HG03354 (cell line): ENCODE results near the gene ARL15.

Experiments used
- ATAC-seq: cut with Tn5 transposase; IDR thresholded peaks from one replicate; pipeline ENCODE4 v1.9.1; 2021; ENCODE audit warnings: mild to moderate bottlenecking; ENCODE audit not compliant: unreplicated experiment, poor library complexity, severe bottlenecking

The ARL15 gene

DNA sequence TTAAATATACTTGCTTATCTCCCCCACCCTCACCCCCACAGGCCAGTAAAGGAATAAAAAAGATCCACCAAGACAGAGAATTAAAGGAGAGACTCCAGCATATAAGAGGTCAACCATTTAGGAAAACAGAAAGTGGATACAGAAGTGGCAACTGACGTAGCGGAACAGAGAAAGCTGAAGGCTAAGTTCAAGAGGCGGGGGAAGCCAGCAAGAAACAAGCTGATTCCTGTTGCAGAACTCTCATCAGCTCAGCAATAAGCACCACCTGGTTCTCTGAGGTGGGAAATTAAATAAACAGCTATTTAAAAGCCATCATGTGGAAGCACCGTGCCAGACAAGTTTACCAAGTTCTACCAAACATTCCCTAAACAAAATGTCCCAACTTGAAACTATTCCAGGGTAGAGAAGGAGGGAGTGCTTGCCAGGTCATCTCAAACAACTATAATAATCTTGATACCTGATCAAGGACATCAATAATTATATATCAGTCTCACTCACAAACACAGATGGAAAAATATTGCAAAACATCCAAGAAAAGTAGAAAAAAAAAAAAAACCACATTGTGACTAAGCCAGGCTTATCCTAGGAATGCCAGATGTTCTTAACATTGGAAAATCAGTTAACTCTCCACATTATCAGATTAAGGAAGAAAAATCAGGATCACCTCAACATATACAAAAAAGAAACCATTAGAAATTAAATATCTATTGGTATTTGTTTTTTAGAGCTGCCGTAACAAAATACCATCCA, 7.3 kb upstream of the ARL15 start:
- ATAC-seq: no peak

DNA sequence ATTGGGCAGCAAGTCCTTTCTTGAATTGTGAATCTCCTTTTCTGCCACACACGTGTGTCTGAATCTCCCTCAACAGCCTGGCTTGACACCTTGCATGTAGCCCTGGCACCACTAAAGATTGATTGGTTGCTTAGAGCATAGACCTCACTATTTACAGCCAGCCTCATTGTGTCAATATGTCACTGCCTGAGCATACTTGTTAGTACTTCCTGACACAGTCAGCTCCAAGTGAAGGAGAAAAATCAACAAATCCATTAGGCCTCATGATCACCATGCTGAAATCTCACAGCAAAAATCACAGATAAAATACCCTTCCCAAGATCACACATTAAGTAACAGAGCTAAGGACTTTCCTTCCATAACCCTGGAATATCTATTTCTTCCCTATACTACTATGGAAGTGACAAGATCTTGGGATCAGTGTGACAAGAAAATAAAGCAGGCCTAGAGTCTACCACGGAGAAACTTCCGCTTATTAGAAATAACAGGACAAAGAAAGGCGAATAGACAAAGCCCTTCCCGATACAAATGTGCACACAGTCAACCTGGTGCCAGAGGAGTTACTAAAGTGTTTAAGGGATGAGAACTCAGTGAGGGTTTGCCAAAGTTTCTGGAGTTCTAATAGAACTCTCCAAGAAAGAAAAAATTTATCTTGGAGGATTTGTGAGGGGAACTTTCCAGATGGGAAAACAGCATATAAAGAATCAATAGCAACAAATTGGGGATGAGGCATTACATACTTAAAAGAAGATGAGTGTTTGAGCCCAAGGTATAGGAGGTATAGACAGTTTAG, 5.6 kb upstream of the ARL15 start:
- no peak for ATAC-seq

GRCh38 chr5:54313311-54314270, 3.2 kb upstream of the ARL15 start:
- no peak for ATAC-seq

GRCh38 chr5:54312499-54312898, 2.1 kb upstream of the ARL15 start:
- ATAC-seq: no peak

- ATAC-seq: no peak
Observed at GRCh38 chr5:54311176-54311677, 854 bp upstream of the ARL15 start.

DNA sequence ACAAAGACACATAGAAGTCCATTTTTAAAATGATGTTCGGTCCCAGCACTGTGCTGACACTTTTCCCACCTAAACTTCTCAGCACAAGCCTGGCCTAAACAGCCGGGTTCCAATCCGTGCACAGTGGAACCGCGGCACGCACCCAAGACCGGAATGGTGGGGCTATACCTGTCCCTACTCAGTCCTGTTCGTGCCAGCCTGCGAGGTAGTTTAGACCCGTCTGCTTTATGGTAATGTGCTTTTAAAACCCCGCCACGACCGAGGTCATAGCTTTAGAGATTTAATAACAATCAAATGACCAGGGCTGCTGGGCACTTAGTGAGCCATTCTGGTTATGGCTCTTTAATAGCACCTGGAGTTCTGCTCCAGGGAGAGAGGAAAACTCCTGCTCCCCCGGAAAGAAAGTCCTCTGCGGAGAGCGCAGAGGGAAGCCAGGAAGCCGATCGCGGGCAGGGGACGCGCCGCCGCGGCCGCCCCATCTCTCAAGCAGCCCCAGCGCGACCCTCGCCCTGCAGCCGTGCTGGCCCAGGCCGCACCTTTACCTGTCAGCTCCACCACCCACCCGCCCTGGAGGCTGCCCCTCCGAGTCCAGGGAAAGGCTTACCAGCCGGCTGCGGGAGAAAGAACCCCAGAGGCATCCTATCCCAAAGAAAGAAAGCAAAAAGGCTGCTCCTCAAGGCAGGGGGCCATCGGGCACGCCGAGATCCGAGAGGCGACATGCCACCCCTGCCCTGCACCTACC, 511 bp downstream of the ARL15 start:
- ATAC-seq: peak; percentile 29

- ATAC-seq: no peak
Observed at GRCh38 chr5:54309276-54309675, 1.1 kb downstream of the ARL15 start.

DNA sequence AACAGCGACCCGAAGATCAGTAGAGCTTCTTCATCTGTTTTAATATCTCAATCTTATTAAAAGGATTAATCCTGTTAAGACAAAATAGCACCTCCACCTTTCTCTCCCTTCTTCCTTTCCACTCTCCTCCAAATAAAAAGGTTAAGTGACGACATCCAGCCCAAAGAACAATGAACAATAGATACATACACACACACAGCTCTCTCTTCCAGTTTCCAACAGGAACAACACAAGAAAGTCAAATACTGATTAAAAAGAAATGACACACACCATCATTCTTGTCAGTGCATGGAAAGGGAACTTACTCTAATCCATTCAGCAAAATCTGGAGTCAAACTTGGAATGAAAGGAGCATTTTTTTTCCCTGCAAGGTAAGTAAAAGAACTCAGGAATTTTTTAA, 2.8 kb downstream of the ARL15 start:
- no peak for ATAC-seq

- no peak for ATAC-seq
Observed at GRCh38 chr5:54306893-54307292, 3.5 kb downstream of the ARL15 start.

- no peak for ATAC-seq
Observed at GRCh38 chr5:54305737-54306136, 4.6 kb downstream of the ARL15 start.

- ATAC-seq: no peak
Observed at GRCh38 chr5:54304040-54304439, 6.3 kb downstream of the ARL15 start.

DNA sequence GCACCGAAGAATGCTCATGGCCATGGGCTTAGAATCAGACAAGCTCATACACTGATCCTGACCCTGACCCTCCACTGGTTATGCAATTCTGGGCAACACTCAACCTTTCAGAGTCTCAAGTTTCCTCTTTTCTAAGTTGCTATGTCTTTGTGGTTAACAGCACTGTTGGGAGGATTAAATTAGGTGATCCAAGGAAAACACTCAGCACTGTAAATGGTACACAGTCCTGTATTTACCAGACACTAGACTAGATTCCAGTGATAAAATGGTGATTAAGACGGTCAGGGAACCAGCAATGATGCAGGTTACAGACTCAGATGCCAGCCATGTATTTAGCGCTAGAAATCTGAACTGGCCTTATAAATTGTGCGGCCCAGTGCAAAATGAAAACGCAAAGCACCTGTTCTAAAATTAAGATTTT, 8.1 kb downstream of the ARL15 start:
- ATAC-seq: no peak

DNA sequence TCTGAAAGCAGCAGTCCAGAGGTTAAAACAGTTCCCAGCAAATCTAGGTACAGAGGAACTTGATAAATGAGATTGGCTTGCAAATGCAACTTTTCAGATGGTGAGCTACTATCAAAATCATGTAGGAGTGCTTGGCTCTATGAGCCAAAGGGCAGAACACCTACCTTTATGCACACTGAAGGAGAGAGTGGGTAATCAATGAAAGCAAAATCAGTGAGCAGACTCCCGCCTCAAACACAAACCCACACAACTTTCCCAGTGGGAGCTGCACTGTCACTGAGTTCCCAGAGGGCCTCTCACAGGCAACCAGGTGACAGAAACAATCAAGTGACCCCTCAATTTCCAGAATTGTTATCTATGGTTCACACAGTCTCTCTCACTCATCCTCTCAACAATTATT, 8.5 kb downstream of the ARL15 start:
- ATAC-seq: no peak

DNA sequence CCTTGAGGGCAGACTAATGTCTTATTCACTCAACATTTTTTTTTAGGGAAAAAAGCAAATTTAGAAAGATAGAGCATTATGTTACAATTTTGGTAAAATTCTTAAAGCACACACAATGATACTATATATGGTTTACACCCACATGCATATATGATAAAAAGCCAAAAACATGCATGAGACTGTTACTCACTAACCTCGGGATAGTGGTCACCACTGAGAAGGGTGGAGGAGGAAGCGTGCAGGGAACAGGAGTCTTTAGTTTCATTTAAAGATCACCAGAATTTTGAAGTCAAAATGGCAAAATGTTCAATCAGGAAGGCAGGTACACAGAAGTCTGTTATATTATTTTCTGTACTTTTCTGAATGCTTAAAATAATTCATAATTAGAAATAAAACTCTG, 9.2 kb downstream of the ARL15 start:
- no peak for ATAC-seq

GRCh38 chr5:54298947-54299346, 11.4 kb downstream of the ARL15 start:
- no peak for ATAC-seq

- no peak for ATAC-seq
Observed at GRCh38 chr5:54296386-54296785, 14.0 kb downstream of the ARL15 start.

GRCh38 chr5:54295651-54296276, 14.6 kb downstream of the ARL15 start:
- no peak for ATAC-seq

DNA sequence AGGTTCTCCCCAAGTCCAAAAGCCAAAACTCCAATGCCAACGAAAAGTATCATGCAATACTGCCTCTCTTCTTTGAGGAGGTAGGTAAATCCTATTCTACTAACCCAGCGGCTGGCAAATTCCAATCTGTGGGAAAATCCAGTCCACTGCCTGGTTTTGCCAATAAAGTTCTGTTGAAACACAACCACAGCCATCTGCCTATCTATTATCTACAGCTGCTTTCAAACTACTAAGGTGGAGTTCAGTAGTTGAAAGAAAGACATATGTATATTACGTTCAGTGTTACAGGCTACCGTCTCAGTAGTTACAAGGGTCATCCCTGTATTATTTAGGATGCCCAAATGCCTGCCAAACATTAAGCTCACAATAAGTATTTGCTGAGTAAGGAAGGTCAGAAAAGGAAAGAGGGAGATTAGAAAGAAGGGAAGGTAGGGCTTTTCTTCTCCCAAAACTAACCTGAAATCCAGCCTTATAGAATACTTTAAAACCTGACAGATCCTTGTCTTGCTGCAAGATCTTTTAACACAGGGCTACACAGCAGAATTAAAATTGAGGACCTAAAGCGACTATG, 16.2 kb downstream of the ARL15 start:
- ATAC-seq: no peak

DNA sequence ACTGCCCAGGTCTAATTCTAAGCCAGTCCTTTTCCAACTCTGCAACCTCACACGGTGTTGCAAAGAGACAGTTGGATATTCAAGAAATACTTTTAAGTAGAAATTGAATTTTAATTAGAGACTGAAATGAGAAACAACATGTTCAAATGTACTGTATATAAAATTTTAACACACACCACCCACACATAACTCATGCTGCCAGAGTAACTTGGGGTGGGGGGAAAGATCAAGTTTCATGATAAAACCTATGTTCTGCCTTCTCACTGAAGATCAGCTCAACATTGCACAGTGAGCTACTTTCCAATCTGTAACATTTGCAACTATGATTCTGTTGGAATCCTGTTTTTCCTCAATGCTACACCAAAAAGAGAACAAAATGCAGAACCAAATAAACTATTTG, 17.5 kb downstream of the ARL15 start:
- ATAC-seq: no peak
